ENCODE results near the gene OSBPL3. TPM values are rescaled to one million over a fixed set of nuclear protein-coding genes. Genes with fewer than 3 reads are reported as not detected.

Gene OSBPL3
- total and polyA plus RNA-seq, 10 donors: 10.3 to 33.9 (median 26.8) TPM

DNA sequence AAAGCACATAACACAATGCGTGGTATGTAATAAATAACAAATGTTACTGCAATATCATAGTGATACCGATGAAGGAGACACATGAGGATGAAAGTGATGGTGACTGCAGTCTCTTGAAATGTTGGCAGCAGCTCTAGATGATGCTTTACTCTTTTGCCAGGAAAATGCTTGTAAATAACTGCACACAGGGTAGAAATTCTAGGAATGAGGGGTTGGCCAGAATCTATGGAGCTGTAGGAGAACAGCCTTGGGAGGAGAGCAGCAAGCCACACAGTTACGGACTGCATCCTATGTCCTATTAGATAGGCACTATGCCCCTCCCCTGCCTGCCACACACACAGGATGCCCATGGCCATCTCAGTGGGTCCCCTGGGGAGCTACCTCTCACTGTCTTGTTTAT lies 125.1 kb downstream of the OSBPL3 start:
- no peak for DNase-seq
- H3K9me3 ChIP-seq: no peaks in the 10 kb centered on the region
- H3K4me1 ChIP-seq: no peaks in the 10 kb centered on the region
- peaks cover 0 to 35% (median 4%) of the 10 kb centered on the region in 6 donors for H3K36me3 ChIP-seq
- no peak overlapping the region for H3K4me3 ChIP-seq
- WGBS, 5 donors: 91 to 96% (median 94%) methylated on average over 3 of the region's 3 CpGs
- TF ChIP-seq, protein P1, sequence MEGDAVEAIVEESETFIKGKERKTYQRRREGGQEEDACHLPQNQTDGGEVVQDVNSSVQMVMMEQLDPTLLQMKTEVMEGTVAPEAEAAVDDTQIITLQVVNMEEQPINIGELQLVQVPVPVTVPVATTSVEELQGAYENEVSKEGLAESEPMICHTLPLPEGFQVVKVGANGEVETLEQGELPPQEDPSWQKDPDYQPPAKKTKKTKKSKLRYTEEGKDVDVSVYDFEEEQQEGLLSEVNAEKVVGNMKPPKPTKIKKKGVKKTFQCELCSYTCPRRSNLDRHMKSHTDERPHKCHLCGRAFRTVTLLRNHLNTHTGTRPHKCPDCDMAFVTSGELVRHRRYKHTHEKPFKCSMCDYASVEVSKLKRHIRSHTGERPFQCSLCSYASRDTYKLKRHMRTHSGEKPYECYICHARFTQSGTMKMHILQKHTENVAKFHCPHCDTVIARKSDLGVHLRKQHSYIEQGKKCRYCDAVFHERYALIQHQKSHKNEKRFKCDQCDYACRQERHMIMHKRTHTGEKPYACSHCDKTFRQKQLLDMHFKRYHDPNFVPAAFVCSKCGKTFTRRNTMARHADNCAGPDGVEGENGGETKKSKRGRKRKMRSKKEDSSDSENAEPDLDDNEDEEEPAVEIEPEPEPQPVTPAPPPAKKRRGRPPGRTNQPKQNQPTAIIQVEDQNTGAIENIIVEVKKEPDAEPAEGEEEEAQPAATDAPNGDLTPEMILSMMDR (IDR thresholded peaks at IDR 0.05 in 8 of 11, conservative IDR thresholded peaks at IDR 0.05 in 3 of 11): no peak
- TF ChIP-seq POLR2AphosphoS5 (IDR thresholded peaks at IDR 0.05) (no peak), POLR2A (IDR thresholded peaks at IDR 0.05) (no peak)
- no peak overlapping the region for H3K27ac ChIP-seq
- H3K27me3 ChIP-seq (replicated peaks in 1 of 7): no peaks in the 10 kb centered on the region
- intact Hi-C loops (cut with DNase I; ENCODE audit: low total_unique reads): no loop called here

DNA sequence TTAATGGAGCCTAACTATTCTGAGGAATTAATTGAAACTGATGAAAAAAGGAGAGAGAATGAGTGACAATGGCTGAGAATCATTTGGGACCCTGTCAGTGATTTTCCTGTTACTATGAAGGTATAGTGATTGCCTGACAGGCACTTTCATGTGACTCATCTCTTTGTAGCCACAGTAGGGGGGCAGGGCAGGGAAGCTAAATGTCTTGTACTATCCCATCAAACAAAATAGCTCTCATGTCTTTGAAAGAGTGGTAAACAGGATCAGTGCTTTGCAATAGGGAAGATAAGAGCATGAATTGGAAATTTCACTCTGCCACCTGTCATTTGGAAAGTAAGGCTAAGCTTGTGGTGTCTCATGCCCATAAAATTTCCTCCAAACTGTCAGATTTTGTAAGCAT lies 128.2 kb downstream of the OSBPL3 start:
- Histone ChIP-seq H3K9me3 (no peaks in the 10 kb centered on the region), H3K27ac (no peak overlapping the region), H3K36me3 (peaks cover 0 to 53% (median 5%) of the 10 kb centered on the region in 6 donors), H3K4me3 (no peak overlapping the region), H3K4me1 (peaks cover 0 to 6% (median 2%) of the 10 kb centered on the region in 6 donors), H3K27me3 (replicated peaks in 1 of 7) (no peaks in the 10 kb centered on the region)
- intact Hi-C loops (cut with DNase I; ENCODE audit: low total_unique reads): no loop called here
- no peak for DNase-seq
- TF ChIP-seq, protein P1 (IDR thresholded peaks at IDR 0.05 in 8 of 11, conservative IDR thresholded peaks at IDR 0.05 in 3 of 11): no peak
- TF ChIP-seq POLR2AphosphoS5 (IDR thresholded peaks at IDR 0.05) (no peak), POLR2A (IDR thresholded peaks at IDR 0.05) (no peak)

DNA sequence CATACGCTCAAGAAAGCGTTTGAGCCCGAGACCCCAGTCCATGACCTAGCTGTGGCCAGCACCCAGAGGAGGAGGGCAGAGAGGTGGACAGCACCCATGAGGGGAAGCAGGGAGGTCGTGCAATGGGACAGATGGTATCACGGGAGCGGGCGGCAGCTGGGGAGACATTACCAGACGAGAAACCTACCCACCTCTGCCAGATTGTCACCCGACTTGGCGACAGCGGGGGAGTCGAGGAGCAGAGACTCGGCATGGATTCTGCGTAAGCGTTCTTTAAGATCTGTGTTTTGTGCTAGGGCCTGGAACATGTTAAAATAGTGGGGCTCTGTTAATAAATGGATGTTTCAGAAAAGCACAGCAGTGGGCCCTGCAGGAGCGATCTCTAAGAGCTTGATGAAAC lies 131.1 kb downstream of the OSBPL3 start:
- intact Hi-C loops (cut with DNase I; ENCODE audit: low total_unique reads): no loop called here
- no peak for DNase-seq
- Histone ChIP-seq H3K4me3 (no peak overlapping the region), H3K27me3 (replicated peaks in 1 of 7) (no peaks in the 10 kb centered on the region), H3K36me3 (peaks cover 0 to 47% (median 5%) of the 10 kb centered on the region in 6 donors), H3K27ac (no peak overlapping the region), H3K4me1 (peaks cover 0 to 6% (median 2%) of the 10 kb centered on the region in 6 donors), H3K9me3 (no peaks in the 10 kb centered on the region)
- 89 to 94% (median 92%) methylated on average over 16 of the region's 16 CpGs for WGBS, 5 donors
- no peak for TF ChIP-seq POLR2A (IDR thresholded peaks at IDR 0.05)

DNA sequence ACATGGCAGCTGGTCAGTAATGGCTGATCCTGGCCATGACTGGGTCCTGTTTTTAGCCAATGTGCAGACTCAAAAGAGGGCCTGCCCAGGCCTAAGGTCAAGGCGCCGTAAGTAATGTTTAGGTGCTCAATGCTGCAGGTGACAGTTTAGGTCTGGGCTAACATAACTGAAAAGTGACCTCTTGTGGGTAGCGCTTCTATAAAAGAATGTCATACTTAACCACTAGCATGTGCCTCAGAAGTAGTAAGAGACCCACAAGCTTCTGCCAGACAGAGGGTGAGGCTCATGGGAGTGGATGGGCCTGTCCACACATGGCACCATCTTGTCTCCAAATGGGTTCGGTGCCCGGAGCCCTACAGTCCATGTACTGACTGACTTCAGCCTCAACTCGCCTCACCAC lies 132.2 kb downstream of the OSBPL3 start:
- TF ChIP-seq POLR2AphosphoS5 (IDR thresholded peaks at IDR 0.05) (no peak), POLR2A (IDR thresholded peaks at IDR 0.05) (no peak)
- TF ChIP-seq, protein P1 (IDR thresholded peaks at IDR 0.05 in 8 of 11, conservative IDR thresholded peaks at IDR 0.05 in 3 of 11): no peak

More for the DNA sequence above, 132.2 kb downstream of the OSBPL3 start:
- H3K4me3 ChIP-seq: no peak overlapping the region
- peaks cover 0 to 43% (median 5%) of the 10 kb centered on the region in 6 donors for H3K36me3 ChIP-seq
- intact Hi-C loops (cut with DNase I; ENCODE audit: low total_unique reads): no loop called here
- no peaks in the 10 kb centered on the region for H3K9me3 ChIP-seq
- no peak for DNase-seq
- peaks cover 0 to 14% (median 4%) of the 10 kb centered on the region in 6 donors for H3K4me1 ChIP-seq
- no peaks in the 10 kb centered on the region for H3K27me3 ChIP-seq (replicated peaks in 1 of 7)
- peak overlapping the region in 3 of 8 donors; percentile 10 to 53 (median 48) for H3K27ac ChIP-seq
- WGBS, 5 donors: 96 to 99% (median 98%) methylated on average over 6 of the region's 6 CpGs
